Right lobe of liver (tissue), 4 donors: ENCODE data around the gene SULT1A2.

Source experiments
- CTCF ChIP-seq, 4 donors: fragments of 200-600 bp in 3 of 4; fragments of 450-650 bp in 1 of 4; IDR thresholded peaks; one replicate each; pipeline versions ENCODE4 v1.5.1 to v1.8.0; 2016 to 2022; ENCODE audit warnings: antibody characterized with exemption in 4 of 4, mild to moderate bottlenecking in 2 of 4
- POLR2A ChIP-seq: fragments of 450-650 bp; IDR thresholded peaks from one replicate; pipeline ENCODE4 v1.6.1; 2017; ENCODE audit warnings: antibody characterized with exemption, mild to moderate bottlenecking
- donor health status: DM: no; HTN: no; CAD: no.
- donor health status: DM: no; HTN: no; CAD: no.
- donor health status: DM: no; HTN: yes; CAD: no.

GRCh38 chr16:28623172-28623711, 26.4 kb upstream of the SULT1A2 start:
- TF ChIP-seq POLR2A (peak; percentile 23), CTCF (IDR thresholded peaks at IDR 0.05) (no peak)
